HG03520 (cell line): Measurements from ENCODE around the gene FBLN5.

ENCODE experiments used
- ATAC-seq: cut with Tn5 transposase; IDR thresholded peaks from one replicate; pipeline ENCODE4 v1.9.1; 2021; ENCODE audit warnings: mild to moderate bottlenecking, moderate library complexity; ENCODE audit not compliant: unreplicated experiment

FBLN5 gene

GRCh38 chr14:91835197-91835919 is 112.1 kb downstream of the FBLN5 start:
- ATAC-seq, result no peak

GRCh38 chr14:91834571-91834970 is 112.9 kb downstream of the FBLN5 start:
- ATAC-seq, result no peak

GRCh38 chr14:91831337-91831736 is 116.2 kb downstream of the FBLN5 start:
- no peak for ATAC-seq

GRCh38 chr14:91830777-91831176 is 116.7 kb downstream of the FBLN5 start:
- ATAC-seq, result no peak

- no peak for ATAC-seq
These were observed 118.0 kb downstream of the FBLN5 start for GRCh38 chr14:91829511-91829910.

GRCh38 chr14:91827746-91828145 is 119.7 kb downstream of the FBLN5 start:
- no peak for ATAC-seq
